ENCODE data around the gene CLMP.

DNA sequence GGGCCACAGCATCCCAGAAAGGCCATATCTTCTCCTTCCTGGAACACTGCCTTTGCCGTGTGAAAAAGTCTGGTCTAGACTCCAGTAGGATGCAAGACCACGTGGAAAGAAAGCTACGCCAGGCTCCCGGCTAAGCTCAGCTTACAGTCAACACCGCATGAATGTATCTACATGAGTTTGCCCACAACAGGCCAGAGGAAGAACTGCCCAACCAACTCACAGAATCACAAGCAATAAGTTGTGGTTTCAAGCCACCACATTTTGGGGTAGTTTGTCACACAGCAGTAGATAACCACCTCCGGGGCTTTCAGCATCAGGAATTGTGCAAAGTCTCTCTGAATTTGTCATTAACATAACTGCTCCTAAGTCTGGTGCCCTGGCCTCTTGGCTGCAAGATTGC is 160.5 kb downstream of the CLMP start:
- TF ChIP-seq, protein P1, sequence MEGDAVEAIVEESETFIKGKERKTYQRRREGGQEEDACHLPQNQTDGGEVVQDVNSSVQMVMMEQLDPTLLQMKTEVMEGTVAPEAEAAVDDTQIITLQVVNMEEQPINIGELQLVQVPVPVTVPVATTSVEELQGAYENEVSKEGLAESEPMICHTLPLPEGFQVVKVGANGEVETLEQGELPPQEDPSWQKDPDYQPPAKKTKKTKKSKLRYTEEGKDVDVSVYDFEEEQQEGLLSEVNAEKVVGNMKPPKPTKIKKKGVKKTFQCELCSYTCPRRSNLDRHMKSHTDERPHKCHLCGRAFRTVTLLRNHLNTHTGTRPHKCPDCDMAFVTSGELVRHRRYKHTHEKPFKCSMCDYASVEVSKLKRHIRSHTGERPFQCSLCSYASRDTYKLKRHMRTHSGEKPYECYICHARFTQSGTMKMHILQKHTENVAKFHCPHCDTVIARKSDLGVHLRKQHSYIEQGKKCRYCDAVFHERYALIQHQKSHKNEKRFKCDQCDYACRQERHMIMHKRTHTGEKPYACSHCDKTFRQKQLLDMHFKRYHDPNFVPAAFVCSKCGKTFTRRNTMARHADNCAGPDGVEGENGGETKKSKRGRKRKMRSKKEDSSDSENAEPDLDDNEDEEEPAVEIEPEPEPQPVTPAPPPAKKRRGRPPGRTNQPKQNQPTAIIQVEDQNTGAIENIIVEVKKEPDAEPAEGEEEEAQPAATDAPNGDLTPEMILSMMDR (conservative IDR thresholded peaks at IDR 0.05) = no peak
- no peak for TF ChIP-seq EZH2 (IDR thresholded peaks at IDR 0.05; ENCODE audit: low read depth)
